ENCODE results near the gene ARFRP1. TPM values are rescaled to one million over a fixed set of nuclear protein-coding genes. Genes with fewer than 3 reads are reported as not detected.
A peak's percentile ranks its signal among the peaks of the same experiment; 100 is the strongest.

Gene ARFRP1
- total and polyA plus RNA-seq, 2 of the 13 experiments (the other 11 are each of a cell fraction or from before 2014, with no cell fraction given), result 32.0 to 51.1 TPM

DNA sequence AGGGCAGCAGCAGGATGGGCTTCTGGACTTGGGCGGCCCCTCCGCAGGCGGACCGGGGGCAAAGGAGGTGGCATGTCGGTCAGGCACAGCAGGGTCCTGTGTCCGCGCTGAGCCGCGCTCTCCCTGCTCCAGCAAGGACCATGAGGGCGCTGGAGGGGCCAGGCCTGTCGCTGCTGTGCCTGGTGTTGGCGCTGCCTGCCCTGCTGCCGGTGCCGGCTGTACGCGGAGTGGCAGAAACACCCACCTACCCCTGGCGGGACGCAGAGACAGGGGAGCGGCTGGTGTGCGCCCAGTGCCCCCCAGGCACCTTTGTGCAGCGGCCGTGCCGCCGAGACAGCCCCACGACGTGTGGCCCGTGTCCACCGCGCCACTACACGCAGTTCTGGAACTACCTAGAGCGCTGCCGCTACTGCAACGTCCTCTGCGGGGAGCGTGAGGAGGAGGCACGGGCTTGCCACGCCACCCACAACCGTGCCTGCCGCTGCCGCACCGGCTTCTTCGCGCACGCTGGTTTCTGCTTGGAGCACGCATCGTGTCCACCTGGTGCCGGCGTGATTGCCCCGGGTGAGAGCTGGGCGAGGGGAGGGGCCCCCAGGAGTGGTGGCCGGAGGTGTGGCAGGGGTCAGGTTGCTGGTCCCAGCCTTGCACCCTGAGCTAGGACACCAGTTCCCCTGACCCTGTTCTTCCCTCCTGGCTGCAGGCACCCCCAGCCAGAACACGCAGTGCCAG lies 11.0 kb downstream of the ARFRP1 start, which contains the start of gene TNFRSF6B (continued):
- TF ChIP-seq, protein P1, sequence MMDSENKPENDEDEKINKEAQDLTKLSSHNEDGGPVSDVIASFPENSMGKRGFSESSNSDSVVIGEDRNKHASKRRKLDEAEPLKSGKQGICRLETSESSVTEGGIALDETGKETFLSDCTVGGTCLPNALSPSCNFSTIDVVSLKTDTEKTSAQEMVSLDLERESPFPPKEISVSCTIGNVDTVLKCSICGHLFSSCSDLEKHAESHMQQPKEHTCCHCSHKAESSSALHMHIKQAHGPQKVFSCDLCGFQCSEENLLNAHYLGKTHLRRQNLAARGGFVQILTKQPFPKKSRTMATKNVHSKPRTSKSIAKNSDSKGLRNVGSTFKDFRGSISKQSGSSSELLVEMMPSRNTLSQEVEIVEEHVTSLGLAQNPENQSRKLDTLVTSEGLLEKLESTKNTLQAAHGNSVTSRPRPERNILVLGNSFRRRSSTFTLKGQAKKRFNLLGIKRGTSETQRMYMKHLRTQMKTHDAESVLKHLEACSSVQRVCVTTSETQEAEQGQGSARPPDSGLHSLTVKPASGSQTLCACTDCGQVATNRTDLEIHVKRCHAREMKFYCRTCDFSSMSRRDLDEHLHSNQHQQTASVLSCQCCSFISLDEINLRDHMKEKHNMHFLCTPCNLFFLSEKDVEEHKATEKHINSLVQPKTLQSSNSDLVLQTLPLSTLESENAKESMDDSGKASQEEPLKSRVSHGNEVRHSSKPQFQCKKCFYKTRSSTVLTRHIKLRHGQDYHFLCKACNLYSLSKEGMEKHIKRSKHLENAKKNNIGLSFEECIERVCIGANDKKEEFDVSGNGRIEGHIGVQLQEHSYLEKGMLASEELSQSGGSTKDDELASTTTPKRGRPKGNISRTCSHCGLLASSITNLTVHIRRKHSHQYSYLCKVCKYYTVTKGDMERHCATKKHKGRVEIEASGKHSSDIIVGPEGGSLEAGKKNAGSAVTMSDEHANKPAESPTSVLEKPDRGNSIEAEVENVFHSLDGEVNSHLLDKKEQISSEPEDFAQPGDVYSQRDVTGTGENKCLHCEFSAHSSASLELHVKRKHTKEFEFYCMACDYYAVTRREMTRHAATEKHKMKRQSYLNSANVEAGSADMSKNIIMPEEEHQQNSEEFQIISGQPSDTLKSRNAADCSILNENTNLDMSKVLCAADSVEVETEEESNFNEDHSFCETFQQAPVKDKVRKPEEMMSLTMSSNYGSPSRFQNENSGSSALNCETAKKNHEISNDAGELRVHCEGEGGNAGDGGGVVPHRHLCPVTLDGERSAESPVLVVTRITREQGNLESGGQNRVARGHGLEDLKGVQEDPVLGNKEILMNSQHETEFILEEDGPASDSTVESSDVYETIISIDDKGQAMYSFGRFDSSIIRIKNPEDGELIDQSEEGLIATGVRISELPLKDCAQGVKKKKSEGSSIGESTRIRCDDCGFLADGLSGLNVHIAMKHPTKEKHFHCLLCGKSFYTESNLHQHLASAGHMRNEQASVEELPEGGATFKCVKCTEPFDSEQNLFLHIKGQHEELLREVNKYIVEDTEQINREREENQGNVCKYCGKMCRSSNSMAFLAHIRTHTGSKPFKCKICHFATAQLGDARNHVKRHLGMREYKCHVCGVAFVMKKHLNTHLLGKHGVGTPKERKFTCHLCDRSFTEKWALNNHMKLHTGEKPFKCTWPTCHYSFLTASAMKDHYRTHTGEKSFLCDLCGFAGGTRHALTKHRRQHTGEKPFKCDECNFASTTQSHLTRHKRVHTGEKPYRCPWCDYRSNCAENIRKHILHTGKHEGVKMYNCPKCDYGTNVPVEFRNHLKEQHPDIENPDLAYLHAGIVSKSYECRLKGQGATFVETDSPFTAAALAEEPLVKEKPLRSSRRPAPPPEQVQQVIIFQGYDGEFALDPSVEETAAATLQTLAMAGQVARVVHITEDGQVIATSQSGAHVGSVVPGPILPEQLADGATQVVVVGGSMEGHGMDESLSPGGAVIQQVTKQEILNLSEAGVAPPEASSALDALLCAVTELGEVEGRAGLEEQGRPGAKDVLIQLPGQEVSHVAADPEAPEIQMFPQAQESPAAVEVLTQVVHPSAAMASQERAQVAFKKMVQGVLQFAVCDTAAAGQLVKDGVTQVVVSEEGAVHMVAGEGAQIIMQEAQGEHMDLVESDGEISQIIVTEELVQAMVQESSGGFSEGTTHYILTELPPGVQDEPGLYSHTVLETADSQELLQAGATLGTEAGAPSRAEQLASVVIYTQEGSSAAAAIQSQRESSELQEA (CRISPR knock-in tag; IDR thresholded peaks at IDR 0.05; ENCODE audit: not compliant biosample characterization), result no peak
- no peak for TF ChIP-seq SMARCE1 (IDR thresholded peaks at IDR 0.05; ENCODE audit: borderline replicate concordance)
- no peak for TF ChIP-seq PHF5A (CRISPR knock-in tag; IDR thresholded peaks at IDR 0.05; ENCODE audit: low read depth, unreplicated experiment)
- no peak for TF ChIP-seq MAFF (IDR thresholded peaks at IDR 0.05; ENCODE audit: low read depth, low read length)
- 0 out of 2 replicates have a peak, but pooled peaks have one; percentile 37 for TF ChIP-seq GPN1 (CRISPR knock-in tag; IDR thresholded peaks at IDR 0.05; ENCODE audit: borderline replicate concordance)
- TF ChIP-seq ZFP36 (IDR thresholded peaks at IDR 0.05; ENCODE audit: borderline replicate concordance, low read depth, low read length, partially characterized antibody), result no peak
- peak; percentile 88 for TF ChIP-seq HNRNPK (IDR thresholded peaks at IDR 0.05; ENCODE audit: low read depth, low read length, poor library complexity, severe bottlenecking)
- TF ChIP-seq, protein P2, sequence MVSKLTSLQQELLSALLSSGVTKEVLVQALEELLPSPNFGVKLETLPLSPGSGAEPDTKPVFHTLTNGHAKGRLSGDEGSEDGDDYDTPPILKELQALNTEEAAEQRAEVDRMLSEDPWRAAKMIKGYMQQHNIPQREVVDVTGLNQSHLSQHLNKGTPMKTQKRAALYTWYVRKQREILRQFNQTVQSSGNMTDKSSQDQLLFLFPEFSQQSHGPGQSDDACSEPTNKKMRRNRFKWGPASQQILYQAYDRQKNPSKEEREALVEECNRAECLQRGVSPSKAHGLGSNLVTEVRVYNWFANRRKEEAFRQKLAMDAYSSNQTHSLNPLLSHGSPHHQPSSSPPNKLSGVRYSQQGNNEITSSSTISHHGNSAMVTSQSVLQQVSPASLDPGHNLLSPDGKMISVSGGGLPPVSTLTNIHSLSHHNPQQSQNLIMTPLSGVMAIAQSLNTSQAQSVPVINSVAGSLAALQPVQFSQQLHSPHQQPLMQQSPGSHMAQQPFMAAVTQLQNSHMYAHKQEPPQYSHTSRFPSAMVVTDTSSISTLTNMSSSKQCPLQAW (CRISPR knock-in tag; IDR thresholded peaks at IDR 0.05), result no peak
- TF ChIP-seq NFYB (CRISPR knock-in tag; IDR thresholded peaks at IDR 0.05), result no peak
- no peak for TF ChIP-seq THYN1 (CRISPR knock-in tag; IDR thresholded peaks at IDR 0.05; ENCODE audit: borderline replicate concordance, low read depth)
- no peak for TF ChIP-seq FOXM1 (CRISPR knock-in tag; IDR thresholded peaks at IDR 0.05)
- TF ChIP-seq SMAD1 (CRISPR knock-in tag; IDR thresholded peaks at IDR 0.05; ENCODE audit: borderline replicate concordance, low read depth), result no peak; the same call in 1 of the 2 replicates
- no peak for TF ChIP-seq ZNF790 (CRISPR knock-in tag; IDR thresholded peaks at IDR 0.05; ENCODE audit: borderline replicate concordance)
- TF ChIP-seq, protein P3, sequence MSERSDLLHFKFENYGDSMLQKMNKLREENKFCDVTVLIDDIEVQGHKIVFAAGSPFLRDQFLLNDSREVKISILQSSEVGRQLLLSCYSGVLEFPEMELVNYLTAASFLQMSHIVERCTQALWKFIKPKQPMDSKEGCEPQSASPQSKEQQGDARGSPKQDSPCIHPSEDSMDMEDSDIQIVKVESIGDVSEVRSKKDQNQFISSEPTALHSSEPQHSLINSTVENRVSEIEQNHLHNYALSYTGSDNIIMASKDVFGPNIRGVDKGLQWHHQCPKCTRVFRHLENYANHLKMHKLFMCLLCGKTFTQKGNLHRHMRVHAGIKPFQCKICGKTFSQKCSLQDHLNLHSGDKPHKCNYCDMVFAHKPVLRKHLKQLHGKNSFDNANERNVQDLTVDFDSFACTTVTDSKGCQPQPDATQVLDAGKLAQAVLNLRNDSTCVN (CRISPR knock-in tag; IDR thresholded peaks at IDR 0.05; ENCODE audit: borderline replicate concordance), result no peak
- peak; percentile 75 for TF ChIP-seq ZNF326 (CRISPR knock-in tag; IDR thresholded peaks at IDR 0.05; ENCODE audit: borderline replicate concordance)
- no peak for TF ChIP-seq ZNF543 (CRISPR knock-in tag; IDR thresholded peaks at IDR 0.05)
- peak; percentile 89 for TF ChIP-seq DNMT1 (CRISPR knock-in tag; IDR thresholded peaks at IDR 0.05)
